PC-9 (cell line): ENCODE data around the gene ATXN7.

ENCODE experiments used
- CTCF ChIP-seq: fragments of 200-600 bp; sonication (generic); conservative IDR thresholded peaks from 2 replicates; pipeline ENCODE4 v1.6.1; 2017; ENCODE audit warnings: mixed run types, antibody characterized with exemption, mild to moderate bottlenecking, moderate library complexity
- EZH2 ChIP-seq: fragments of 200-600 bp; sonication (generic); IDR thresholded peaks from 2 replicates; pipeline ENCODE4 v1.8.0; 2017; ENCODE audit warnings: antibody characterized with exemption, low read depth

- TF ChIP-seq CTCF (no peak), EZH2 (no peak)
Observed at GRCh38 chr3:64049136-64049535, 185.5 kb downstream of the ATXN7 start.
